Measurements from ENCODE around the gene PTPRK.

Gene PTPRK

DNA sequence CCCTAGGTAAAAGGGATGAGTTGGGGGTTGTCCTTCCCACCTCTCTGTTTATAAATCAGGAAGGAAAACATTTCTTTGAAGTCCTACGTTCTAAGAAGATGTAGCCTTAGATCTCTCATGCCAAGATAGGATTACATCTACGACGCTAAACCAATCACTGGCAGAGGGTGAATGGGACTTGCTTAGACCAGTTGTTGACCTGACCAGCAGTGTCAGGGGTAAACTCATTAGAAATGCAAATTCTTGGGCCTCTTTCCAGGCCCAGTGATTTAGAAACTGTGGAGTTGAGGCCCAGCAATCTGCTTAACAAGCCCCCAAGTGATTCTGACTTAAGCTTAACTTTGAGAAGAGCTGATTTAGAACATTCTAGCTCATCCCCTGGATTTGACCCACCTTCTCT lies 472.4 kb downstream of the PTPRK start:
- no peak overlapping the region for H2AFZ ChIP-seq (ENCODE audit: low read length)
- H2AK5ac ChIP-seq (ENCODE audit: low read depth, low read length), result no peak overlapping the region
- H3K4me3 ChIP-seq (ENCODE audit: low read length in 2 of 2), result no peak overlapping the region
- no peak overlapping the region for H3K4me2 ChIP-seq (ENCODE audit: insufficient read depth, low read length, poor library complexity, severe bottlenecking)
- no peak overlapping the region for H4K8ac ChIP-seq (ENCODE audit: low read depth, low read length)
- H3K4ac ChIP-seq (ENCODE audit: low read length), result no peak overlapping the region
- no peak overlapping the region for H3K18ac ChIP-seq (ENCODE audit: low read length)
- H3K27me3 ChIP-seq (ENCODE audit: control insufficient read depth in 3 of 3, insufficient read depth in 3 of 3, low read depth in 1 of 3, low read length in 3 of 3), result no peaks in the 10 kb centered on the region
- H4K91ac ChIP-seq (ENCODE audit: low read depth, low read length, poor library complexity), result no peak overlapping the region
- H3K9ac ChIP-seq (ENCODE audit: low read depth, low read length, poor library complexity), result no peak overlapping the region
- DNase-seq (ENCODE audit: low spot score), result no peak
- no peak overlapping the region for H2BK5ac ChIP-seq (ENCODE audit: low read length)
- no peak overlapping the region for H3K14ac ChIP-seq (ENCODE audit: low read length)
- no peaks in the 10 kb centered on the region for H3K9me3 ChIP-seq (replicated peaks in 1 of 2; ENCODE audit: control insufficient read depth in 2 of 2, insufficient read depth in 1 of 2, low read depth in 1 of 2, low read length in 2 of 2)
- H3K23ac ChIP-seq (ENCODE audit: low read depth, low read length, poor library complexity), result no peak overlapping the region
- H2BK15ac ChIP-seq (ENCODE audit: low read length), result no peak overlapping the region
- no peaks in the 10 kb centered on the region for H3K4me1 ChIP-seq (ENCODE audit: control insufficient read depth in 2 of 2, insufficient read depth in 1 of 2, low read depth in 1 of 2, low read length in 2 of 2)
- H3K36me3 ChIP-seq (replicated peaks in 1 of 2; ENCODE audit: control insufficient read depth in 2 of 2, insufficient read depth in 2 of 2, low read length in 2 of 2), result no peaks in the 10 kb centered on the region
- no peaks in the 10 kb centered on the region for H3K79me1 ChIP-seq (ENCODE audit: low read depth, low read length)
- H2BK12ac ChIP-seq (ENCODE audit: low read length), result no peak overlapping the region
- no CpG with 5 or more reads among the region's 3 CpGs for WGBS, 2 donors (ENCODE audit: extremely low coverage in 2 of 2, insufficient read length in 2 of 2, insufficient replicate concordance in 1 of 2)
- no peak overlapping the region for H2BK120ac ChIP-seq (ENCODE audit: low read depth, low read length)
- no peak overlapping the region for H3K27ac ChIP-seq (replicated peaks; ENCODE audit: low read length)

DNA sequence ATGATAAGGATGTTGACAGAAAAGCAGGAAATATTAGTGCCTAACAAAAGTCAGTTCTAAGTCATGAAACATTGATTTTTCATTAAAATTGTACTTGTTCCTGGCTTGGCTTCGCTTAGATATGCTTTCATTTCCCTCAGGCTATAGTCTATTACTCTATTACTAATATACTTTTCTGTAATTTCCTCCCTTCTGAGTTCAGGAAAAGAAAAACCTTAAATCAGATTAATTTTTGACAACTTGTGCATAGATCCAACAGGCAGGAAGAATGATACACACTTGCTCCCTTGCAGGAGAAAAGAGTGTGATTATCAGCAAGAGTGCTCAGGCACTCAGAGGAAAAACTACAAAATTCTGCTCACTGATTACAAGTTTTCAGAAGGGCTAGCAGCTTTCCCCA lies 474.4 kb downstream of the PTPRK start:
- H4K91ac ChIP-seq (ENCODE audit: low read depth, low read length, poor library complexity), result no peak overlapping the region
- WGBS, 2 donors (ENCODE audit: extremely low coverage in 2 of 2, insufficient read length in 2 of 2, insufficient replicate concordance in 1 of 2), result no CpG with 5 or more reads among the region's 1 CpG
- H3K9ac ChIP-seq (ENCODE audit: low read depth, low read length, poor library complexity), result no peak overlapping the region
- no peaks in the 10 kb centered on the region for H3K4me1 ChIP-seq (ENCODE audit: control insufficient read depth in 2 of 2, insufficient read depth in 1 of 2, low read depth in 1 of 2, low read length in 2 of 2)
- H2BK12ac ChIP-seq (ENCODE audit: low read length), result no peak overlapping the region
- no peak overlapping the region for H3K4me2 ChIP-seq (ENCODE audit: insufficient read depth, low read length, poor library complexity, severe bottlenecking)
- H2BK5ac ChIP-seq (ENCODE audit: low read length), result no peak overlapping the region
- no peak for DNase-seq (ENCODE audit: low spot score)
- no peak overlapping the region for H2BK120ac ChIP-seq (ENCODE audit: low read depth, low read length)
- no peaks in the 10 kb centered on the region for H3K36me3 ChIP-seq (replicated peaks in 1 of 2; ENCODE audit: control insufficient read depth in 2 of 2, insufficient read depth in 2 of 2, low read length in 2 of 2)
- H2BK15ac ChIP-seq (ENCODE audit: low read length), result no peak overlapping the region
- H3K14ac ChIP-seq (ENCODE audit: low read length), result no peak overlapping the region
- no peaks in the 10 kb centered on the region for H3K9me3 ChIP-seq (replicated peaks in 1 of 2; ENCODE audit: control insufficient read depth in 2 of 2, insufficient read depth in 1 of 2, low read depth in 1 of 2, low read length in 2 of 2)
- H2AFZ ChIP-seq (ENCODE audit: low read length), result no peak overlapping the region
- H3K23ac ChIP-seq (ENCODE audit: low read depth, low read length, poor library complexity), result no peak overlapping the region
- H3K79me1 ChIP-seq (ENCODE audit: low read depth, low read length), result no peaks in the 10 kb centered on the region
- H3K4me3 ChIP-seq (ENCODE audit: low read length in 2 of 2), result no peak overlapping the region
- no peak overlapping the region for H4K8ac ChIP-seq (ENCODE audit: low read depth, low read length)
- H3K18ac ChIP-seq (ENCODE audit: low read length), result no peak overlapping the region
- H3K4ac ChIP-seq (ENCODE audit: low read length), result no peak overlapping the region
- H2AK5ac ChIP-seq (ENCODE audit: low read depth, low read length), result no peak overlapping the region
- H3K27ac ChIP-seq (replicated peaks; ENCODE audit: low read length), result no peak overlapping the region
- H3K27me3 ChIP-seq (ENCODE audit: control insufficient read depth in 3 of 3, insufficient read depth in 3 of 3, low read depth in 1 of 3, low read length in 3 of 3), result no peaks in the 10 kb centered on the region

DNA sequence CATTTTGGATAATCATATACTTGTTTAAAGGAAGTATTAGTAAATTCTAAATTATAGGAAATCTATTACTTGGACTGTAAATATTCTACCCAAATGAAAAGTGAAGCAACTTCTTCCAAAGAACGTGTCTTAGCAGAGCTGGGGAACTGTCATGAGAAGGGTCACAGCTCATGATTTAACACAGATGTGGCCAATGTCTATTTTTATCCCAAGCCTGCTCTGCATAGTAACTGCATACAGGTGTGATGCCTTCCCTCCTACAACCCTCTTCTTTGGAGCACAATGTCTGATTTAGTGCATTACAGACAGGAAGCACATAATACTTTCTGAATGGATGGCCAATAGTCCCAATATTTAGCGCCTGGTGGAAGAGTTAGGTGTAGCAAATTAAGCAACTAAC lies 480.9 kb downstream of the PTPRK start:
- no peak overlapping the region for H2BK15ac ChIP-seq (ENCODE audit: low read length)
- no peak overlapping the region for H3K4me3 ChIP-seq (ENCODE audit: low read length in 2 of 2)
- H3K9ac ChIP-seq (ENCODE audit: low read depth, low read length, poor library complexity), result no peak overlapping the region
- no peaks in the 10 kb centered on the region for H3K9me3 ChIP-seq (replicated peaks in 1 of 2; ENCODE audit: control insufficient read depth in 2 of 2, insufficient read depth in 1 of 2, low read depth in 1 of 2, low read length in 2 of 2)
- H3K14ac ChIP-seq (ENCODE audit: low read length), result no peak overlapping the region
- peaks cover 0 to 3% of the 10 kb centered on the region in 2 donors for H3K4me1 ChIP-seq (ENCODE audit: control insufficient read depth in 2 of 2, insufficient read depth in 1 of 2, low read depth in 1 of 2, low read length in 2 of 2)
- H3K4me2 ChIP-seq (ENCODE audit: insufficient read depth, low read length, poor library complexity, severe bottlenecking), result no peak overlapping the region
- DNase-seq (ENCODE audit: low spot score), result no peak
- no peak overlapping the region for H4K91ac ChIP-seq (ENCODE audit: low read depth, low read length, poor library complexity)
- no peaks in the 10 kb centered on the region for H3K79me1 ChIP-seq (ENCODE audit: low read depth, low read length)
- H3K27me3 ChIP-seq (ENCODE audit: control insufficient read depth in 3 of 3, insufficient read depth in 3 of 3, low read depth in 1 of 3, low read length in 3 of 3), result no peaks in the 10 kb centered on the region
- H2AK5ac ChIP-seq (ENCODE audit: low read depth, low read length), result no peak overlapping the region
- no peak overlapping the region for H3K27ac ChIP-seq (replicated peaks; ENCODE audit: low read length)
- WGBS, 2 donors (ENCODE audit: extremely low coverage in 2 of 2, insufficient read length in 2 of 2, insufficient replicate concordance in 1 of 2), result no CpG with 5 or more reads among the region's 2 CpGs
- no peak overlapping the region for H2BK5ac ChIP-seq (ENCODE audit: low read length)
- no peak overlapping the region for H2BK12ac ChIP-seq (ENCODE audit: low read length)
- H3K36me3 ChIP-seq (replicated peaks in 1 of 2; ENCODE audit: control insufficient read depth in 2 of 2, insufficient read depth in 2 of 2, low read length in 2 of 2), result no peaks in the 10 kb centered on the region
- H3K23ac ChIP-seq (ENCODE audit: low read depth, low read length, poor library complexity), result no peak overlapping the region
- H2AFZ ChIP-seq (ENCODE audit: low read length), result no peak overlapping the region
- no peak overlapping the region for H3K18ac ChIP-seq (ENCODE audit: low read length)
- H3K4ac ChIP-seq (ENCODE audit: low read length), result no peak overlapping the region
- H4K8ac ChIP-seq (ENCODE audit: low read depth, low read length), result no peak overlapping the region
- H2BK120ac ChIP-seq (ENCODE audit: low read depth, low read length), result no peak overlapping the region

- Histone ChIP-seq H4K8ac (ENCODE audit: low read depth, low read length) (no peak overlapping the region), H3K79me1 (ENCODE audit: low read depth, low read length) (no peaks in the 10 kb centered on the region)
These were observed 483.4 kb downstream of the PTPRK start for GRCh38 chr6:128036808-128037570.

More at GRCh38 chr6:128036808-128037570, 483.4 kb downstream of the PTPRK start:
- Histone ChIP-seq H3K4me1 (ENCODE audit: control insufficient read depth in 2 of 2, insufficient read depth in 1 of 2, low read depth in 1 of 2, low read length in 2 of 2) (peaks cover 0 to 3% of the 10 kb centered on the region in 2 donors), H3K36me3 (replicated peaks in 1 of 2; ENCODE audit: control insufficient read depth in 2 of 2, insufficient read depth in 2 of 2, low read length in 2 of 2) (no peaks in the 10 kb centered on the region), H3K9me3 (replicated peaks in 1 of 2; ENCODE audit: control insufficient read depth in 2 of 2, insufficient read depth in 1 of 2, low read depth in 1 of 2, low read length in 2 of 2) (no peaks in the 10 kb centered on the region), H3K4me2 (ENCODE audit: insufficient read depth, low read length, poor library complexity, severe bottlenecking) (no peak overlapping the region), H2BK15ac (ENCODE audit: low read length) (no peak overlapping the region), H3K27me3 (ENCODE audit: control insufficient read depth in 3 of 3, insufficient read depth in 3 of 3, low read depth in 1 of 3, low read length in 3 of 3) (no peaks in the 10 kb centered on the region), H2BK5ac (ENCODE audit: low read length) (no peak overlapping the region), H3K18ac (ENCODE audit: low read length) (no peak overlapping the region), H2AK5ac (ENCODE audit: low read depth, low read length) (no peak overlapping the region), H2BK120ac (ENCODE audit: low read depth, low read length) (no peak overlapping the region), H3K14ac (ENCODE audit: low read length) (no peak overlapping the region), H2BK12ac (ENCODE audit: low read length) (no peak overlapping the region), H3K4ac (ENCODE audit: low read length) (no peak overlapping the region), H4K91ac (ENCODE audit: low read depth, low read length, poor library complexity) (no peak overlapping the region), H3K4me3 (ENCODE audit: low read length in 2 of 2) (no peak overlapping the region), H3K27ac (replicated peaks; ENCODE audit: low read length) (no peak overlapping the region), H2AFZ (ENCODE audit: low read length) (no peak overlapping the region), H3K23ac (ENCODE audit: low read depth, low read length, poor library complexity) (no peak overlapping the region), H3K9ac (ENCODE audit: low read depth, low read length, poor library complexity) (no peak overlapping the region)
- WGBS, 2 donors (ENCODE audit: extremely low coverage in 2 of 2, insufficient read length in 2 of 2, insufficient replicate concordance in 1 of 2), result no CpG with 5 or more reads among the region's 7 CpGs
- no peak for DNase-seq (ENCODE audit: low spot score)
